Right atrium auricular region (tissue), 2 donors: ENCODE data around the gene IFNLR1. TPM values are rescaled to one million over a fixed set of nuclear protein-coding genes. Genes with fewer than 3 reads are reported as not detected.

Source experiments
- DNase-seq: peaks from one replicate; pipeline ENCODE4 v3.0.0-alpha.2; 2019; ENCODE audit warnings: low spot score
- H3K27ac ChIP-seq, 2 donors: fragments of 200-600 bp; sonication (generic); 1 replicate in 1 of 2; 2 replicates in 1 of 2; pipeline ENCODE4 v1.5.1; 2016 to 2019
- H3K27me3 ChIP-seq, 2 donors: fragments of 200-600 bp; sonication (generic); one replicate each; pipeline versions ENCODE4 v1.5.1 to v1.6.0; 2017 to 2019
- H3K36me3 ChIP-seq: fragments of 200-600 bp; sonication (generic); one replicate; pipeline ENCODE4 v1.5.1; 2016
- H3K4me1 ChIP-seq, 2 donors: fragments of 200-600 bp; sonication (generic); one replicate each; pipeline versions ENCODE4 v1.5.1 to v1.6.0; 2017 to 2019
- H3K4me3 ChIP-seq, 2 donors: fragments of 200-600 bp; sonication (generic); 1 replicate in 1 of 2; 2 replicates in 1 of 2; pipeline ENCODE4 v1.5.1; 2017 to 2019; ENCODE audit warnings: mild to moderate bottlenecking in 1 of 2, moderate library complexity in 1 of 2
- H3K9me3 ChIP-seq, 2 donors: fragments of 200-600 bp; sonication (generic); one replicate each; pipeline ENCODE4 v1.5.1; 2019
- CTCF ChIP-seq, 2 donors: fragments of 200-600 bp; sonication (generic); IDR thresholded peaks; one replicate each; pipeline ENCODE4 v1.5.1; 2019; ENCODE audit warnings: antibody characterized with exemption in 2 of 2
- total RNA-seq, 2 donors: library from RNA; depleted of rRNA; stranded (reverse); fragments of >200 nt; gene quantifications; one replicate each; pipeline ENCODE4 v1.1.0, GENCODE V29; 2016

Gene IFNLR1
- total RNA-seq, 2 donors from 2014 or later: 3.7 to 6.2 TPM

- DNase-seq: no peak
- H3K4me3 ChIP-seq: peak overlapping the region; percentile 42 to 58
- peak overlapping the region; percentile 67 to 75 for H3K27ac ChIP-seq
Measured at GRCh38 chr1:24186711-24186992, 437 bp downstream of the IFNLR1 start.

GRCh38 chr1:24186031-24186710, 918 bp downstream of the IFNLR1 start:
- H3K36me3 ChIP-seq: no peaks in the 10 kb centered on the region
- TF ChIP-seq CTCF (IDR thresholded peaks at IDR 0.05): no peak
- peaks cover 0 to 16% of the 10 kb centered on the region in 2 donors for H3K4me1 ChIP-seq
- H3K27ac ChIP-seq: peak overlapping the region; percentile 67 to 75
- H3K4me3 ChIP-seq: peak overlapping the region in 1 of 2 donors; percentile 58
- DNase-seq: no peak
- no peaks in the 10 kb centered on the region for H3K9me3 ChIP-seq
- H3K27me3 ChIP-seq: no peaks in the 10 kb centered on the region

More at GRCh38 chr1:24186711-24186992, 437 bp downstream of the IFNLR1 start:
- H3K36me3 ChIP-seq: no peaks in the 10 kb centered on the region
- H3K9me3 ChIP-seq: no peaks in the 10 kb centered on the region
- H3K4me1 ChIP-seq: peaks cover 0 to 16% of the 10 kb centered on the region in 2 donors
- no peaks in the 10 kb centered on the region for H3K27me3 ChIP-seq
- no peak for TF ChIP-seq CTCF (IDR thresholded peaks at IDR 0.05)

GRCh38 chr1:24185076-24185475, 2.0 kb downstream of the IFNLR1 start:
- no peak for DNase-seq
- H3K9me3 ChIP-seq: no peaks in the 10 kb centered on the region
- no peaks in the 10 kb centered on the region for H3K36me3 ChIP-seq
- peaks cover 0 to 16% of the 10 kb centered on the region in 2 donors for H3K4me1 ChIP-seq
- no peak for TF ChIP-seq CTCF (IDR thresholded peaks at IDR 0.05)
- H3K27me3 ChIP-seq: no peaks in the 10 kb centered on the region
- no peak overlapping the region for H3K4me3 ChIP-seq
- no peak overlapping the region for H3K27ac ChIP-seq

- Histone ChIP-seq H3K9me3 (no peaks in the 10 kb centered on the region), H3K27ac (no peak overlapping the region), H3K4me1 (peaks cover 0 to 10% of the 10 kb centered on the region in 2 donors), H3K27me3 (no peaks in the 10 kb centered on the region), H3K36me3 (no peaks in the 10 kb centered on the region), H3K4me3 (no peak overlapping the region)
- DNase-seq: no peak
- TF ChIP-seq CTCF (IDR thresholded peaks at IDR 0.05): no peak
Measured at GRCh38 chr1:24182061-24182460, 5.0 kb downstream of the IFNLR1 start.

GRCh38 chr1:24181619-24182018, 5.5 kb downstream of the IFNLR1 start:
- no peak for TF ChIP-seq CTCF (IDR thresholded peaks at IDR 0.05)
- H3K27me3 ChIP-seq: no peaks in the 10 kb centered on the region
- H3K27ac ChIP-seq: no peak overlapping the region
- no peaks in the 10 kb centered on the region for H3K9me3 ChIP-seq
- H3K4me3 ChIP-seq: no peak overlapping the region
- DNase-seq: no peak
- H3K36me3 ChIP-seq: no peaks in the 10 kb centered on the region
- peaks cover 0 to 6% of the 10 kb centered on the region in 2 donors for H3K4me1 ChIP-seq

GRCh38 chr1:24180676-24181075, 6.4 kb downstream of the IFNLR1 start:
- H3K4me1 ChIP-seq: no peaks in the 10 kb centered on the region
- no peak for DNase-seq
- H3K27me3 ChIP-seq: no peaks in the 10 kb centered on the region
- TF ChIP-seq CTCF (IDR thresholded peaks at IDR 0.05): no peak
- no peak overlapping the region for H3K27ac ChIP-seq
- no peaks in the 10 kb centered on the region for H3K36me3 ChIP-seq
- H3K4me3 ChIP-seq: no peak overlapping the region
- no peaks in the 10 kb centered on the region for H3K9me3 ChIP-seq
